ENCODE results near the gene MACO1.

MACO1 gene

DNA sequence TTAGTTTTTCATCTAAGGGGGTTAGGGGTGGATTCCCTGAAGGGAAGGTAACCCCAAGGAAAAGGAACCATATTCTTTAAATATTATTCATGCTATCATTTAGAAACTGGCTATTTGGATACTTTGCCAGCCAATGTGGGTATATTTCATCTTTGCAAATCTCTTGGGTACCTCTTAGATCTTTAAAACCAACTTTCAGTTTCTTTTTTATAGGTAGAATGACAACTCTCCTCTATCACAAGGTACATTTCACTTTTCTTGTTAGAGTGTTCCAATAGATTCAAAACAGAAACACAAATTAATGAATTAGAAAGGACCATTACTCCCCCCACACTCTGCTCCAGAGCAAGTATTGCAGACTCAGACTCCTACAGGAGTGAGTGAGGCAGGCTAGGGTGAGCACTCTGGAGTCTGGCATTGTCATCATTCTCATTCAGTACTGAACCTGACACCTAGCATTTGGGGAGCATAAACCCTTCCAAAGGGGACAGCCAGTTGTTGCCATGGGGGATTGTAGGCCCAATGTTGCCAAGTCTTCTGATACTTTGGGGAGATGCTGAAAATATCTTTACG, 43.0 kb downstream of the MACO1 start:
- no peak overlapping the region for H3K4me3 ChIP-seq (replicated peaks; ENCODE audit: low read depth, low read length)
- TF ChIP-seq, protein P1, sequence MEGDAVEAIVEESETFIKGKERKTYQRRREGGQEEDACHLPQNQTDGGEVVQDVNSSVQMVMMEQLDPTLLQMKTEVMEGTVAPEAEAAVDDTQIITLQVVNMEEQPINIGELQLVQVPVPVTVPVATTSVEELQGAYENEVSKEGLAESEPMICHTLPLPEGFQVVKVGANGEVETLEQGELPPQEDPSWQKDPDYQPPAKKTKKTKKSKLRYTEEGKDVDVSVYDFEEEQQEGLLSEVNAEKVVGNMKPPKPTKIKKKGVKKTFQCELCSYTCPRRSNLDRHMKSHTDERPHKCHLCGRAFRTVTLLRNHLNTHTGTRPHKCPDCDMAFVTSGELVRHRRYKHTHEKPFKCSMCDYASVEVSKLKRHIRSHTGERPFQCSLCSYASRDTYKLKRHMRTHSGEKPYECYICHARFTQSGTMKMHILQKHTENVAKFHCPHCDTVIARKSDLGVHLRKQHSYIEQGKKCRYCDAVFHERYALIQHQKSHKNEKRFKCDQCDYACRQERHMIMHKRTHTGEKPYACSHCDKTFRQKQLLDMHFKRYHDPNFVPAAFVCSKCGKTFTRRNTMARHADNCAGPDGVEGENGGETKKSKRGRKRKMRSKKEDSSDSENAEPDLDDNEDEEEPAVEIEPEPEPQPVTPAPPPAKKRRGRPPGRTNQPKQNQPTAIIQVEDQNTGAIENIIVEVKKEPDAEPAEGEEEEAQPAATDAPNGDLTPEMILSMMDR (IDR thresholded peaks at IDR 0.05; ENCODE audit: low read length, missing control alignments), result no peak
- DNase-seq (ENCODE audit: low read depth), result no peak

DNA sequence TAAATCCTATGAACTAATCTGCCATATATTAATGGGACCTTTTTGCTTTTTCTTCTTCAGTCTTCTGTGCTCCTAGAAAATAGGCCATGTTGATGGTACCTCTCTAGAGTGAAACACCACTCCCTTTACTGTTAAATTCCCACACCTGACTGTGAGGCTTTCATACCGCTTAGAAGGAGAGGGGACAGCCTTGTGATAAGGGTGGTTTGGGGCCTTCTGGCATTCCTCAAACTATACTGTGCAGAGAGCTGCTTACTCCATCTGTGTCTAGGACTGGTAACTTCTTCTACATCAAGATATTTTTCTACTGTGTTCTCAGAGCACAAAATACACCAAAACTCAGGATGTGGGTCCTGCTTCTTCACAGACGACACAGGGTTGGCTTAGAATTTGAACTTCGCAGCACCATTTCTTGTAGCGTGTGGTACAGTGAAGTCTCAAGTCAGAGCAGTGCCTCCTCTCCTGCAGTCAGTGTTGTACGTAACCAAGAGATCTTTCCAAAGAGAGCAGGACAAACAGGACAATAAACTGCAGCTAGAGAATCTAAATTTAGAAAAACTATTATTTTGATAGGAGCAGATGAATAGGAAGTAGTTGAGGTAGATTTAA, 43.8 kb downstream of the MACO1 start:
- no peak for DNase-seq (ENCODE audit: low read depth)
- TF ChIP-seq, protein P1 (IDR thresholded peaks at IDR 0.05; ENCODE audit: low read length, missing control alignments), result no peak
- no peak overlapping the region for H3K4me3 ChIP-seq (replicated peaks; ENCODE audit: low read depth, low read length)

DNA sequence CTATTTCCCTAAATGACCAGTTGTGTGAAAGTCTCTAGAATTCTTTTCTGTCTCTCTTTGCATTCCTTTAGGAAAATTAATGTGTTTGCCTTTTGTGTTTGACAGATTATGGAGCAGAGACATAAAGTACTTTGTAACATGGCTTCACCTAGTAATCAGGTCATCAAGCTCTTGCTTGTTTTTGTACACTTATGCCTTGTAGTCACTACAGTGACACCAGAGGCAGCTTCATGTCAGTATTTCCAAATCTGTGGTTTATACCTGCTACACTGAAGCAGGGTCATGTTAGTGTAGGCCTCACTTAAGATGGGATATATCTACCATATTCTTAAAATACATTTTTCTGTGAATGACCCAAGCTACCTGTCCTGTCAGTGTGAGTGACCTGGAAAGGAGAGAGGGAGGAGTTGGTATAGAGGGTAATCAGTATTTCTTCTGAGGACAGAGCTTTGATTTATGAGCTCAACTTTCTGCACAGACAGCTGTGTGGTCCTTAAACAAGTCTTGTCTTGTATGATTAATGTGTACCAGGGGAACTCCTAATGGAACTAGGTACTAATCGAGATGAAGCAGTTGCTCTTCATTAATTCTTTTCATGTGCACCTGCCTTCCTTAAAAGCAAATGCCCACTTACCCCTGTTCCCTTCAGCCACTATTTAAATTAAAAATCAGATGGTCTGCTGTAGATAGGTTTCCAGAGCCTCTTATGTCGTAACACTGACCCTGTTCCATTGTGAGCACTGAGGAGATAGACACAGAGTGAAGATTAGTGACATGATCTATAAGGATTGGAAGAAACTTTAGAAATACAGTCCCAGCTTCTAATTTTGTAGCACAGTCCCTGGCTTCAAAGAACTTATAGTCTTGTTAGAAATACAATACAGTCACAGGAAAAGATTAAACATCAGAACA, 45.7 kb downstream of the MACO1 start:
- no peak for DNase-seq (ENCODE audit: low read depth)
- no peak overlapping the region for H3K4me3 ChIP-seq (replicated peaks; ENCODE audit: low read depth, low read length)
- TF ChIP-seq, protein P1 (IDR thresholded peaks at IDR 0.05; ENCODE audit: low read length, missing control alignments), result no peak

DNA sequence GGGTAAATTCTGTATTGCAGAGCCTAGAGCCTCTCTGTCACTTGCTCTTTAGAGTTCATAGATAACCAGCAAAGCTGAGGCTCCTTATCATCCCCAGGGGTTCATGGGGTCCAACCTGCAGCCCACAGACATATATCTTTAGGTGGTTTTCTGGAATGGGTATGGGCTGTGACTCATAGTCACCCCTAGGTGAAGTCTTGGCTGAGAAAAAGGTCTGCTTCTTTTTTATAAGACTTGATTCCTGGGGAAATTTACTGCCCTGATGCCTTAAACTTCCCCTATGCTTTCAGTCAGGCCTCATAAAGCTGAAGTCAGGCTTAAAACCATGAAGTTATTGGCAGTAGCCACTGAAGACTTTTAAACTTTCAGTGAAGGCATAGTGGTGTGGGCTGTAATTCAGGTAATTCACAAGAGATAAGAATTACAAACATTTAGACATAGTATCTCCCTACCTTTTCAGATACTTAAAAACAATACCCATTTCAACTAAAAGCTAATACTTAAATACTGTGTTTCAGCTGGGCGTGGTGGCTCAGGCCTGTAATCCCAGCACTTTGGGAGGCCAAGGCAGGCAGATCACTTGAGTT, 46.8 kb downstream of the MACO1 start:
- TF ChIP-seq, protein P1 (IDR thresholded peaks at IDR 0.05; ENCODE audit: low read length, missing control alignments), result no peak
- no peak overlapping the region for H3K4me3 ChIP-seq (replicated peaks; ENCODE audit: low read depth, low read length)
- no peak for DNase-seq (ENCODE audit: low read depth)

DNA sequence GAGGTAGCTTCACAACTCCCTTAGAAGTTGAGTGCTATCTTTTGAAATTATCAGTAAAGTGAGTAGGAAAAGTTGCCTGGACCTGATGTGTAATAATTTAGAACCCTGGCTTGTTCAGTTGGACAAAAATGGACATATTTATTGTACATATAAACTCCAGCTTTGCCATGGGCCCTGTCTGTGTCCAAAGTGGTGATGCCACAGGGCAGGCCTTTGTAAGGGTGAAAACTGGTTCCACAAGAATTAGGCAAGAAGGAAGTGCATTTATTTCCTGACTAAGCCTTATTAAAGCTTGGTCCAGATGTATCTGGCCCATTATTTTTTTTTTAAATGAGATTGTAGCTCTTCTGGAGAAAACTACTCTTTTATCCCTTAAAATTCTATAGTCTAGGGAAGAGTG, 47.9 kb downstream of the MACO1 start:
- H3K4me3 ChIP-seq (replicated peaks; ENCODE audit: low read depth, low read length), result no peak overlapping the region
- no peak for DNase-seq (ENCODE audit: low read depth)
- TF ChIP-seq, protein P1 (IDR thresholded peaks at IDR 0.05; ENCODE audit: low read length, missing control alignments), result no peak

DNA sequence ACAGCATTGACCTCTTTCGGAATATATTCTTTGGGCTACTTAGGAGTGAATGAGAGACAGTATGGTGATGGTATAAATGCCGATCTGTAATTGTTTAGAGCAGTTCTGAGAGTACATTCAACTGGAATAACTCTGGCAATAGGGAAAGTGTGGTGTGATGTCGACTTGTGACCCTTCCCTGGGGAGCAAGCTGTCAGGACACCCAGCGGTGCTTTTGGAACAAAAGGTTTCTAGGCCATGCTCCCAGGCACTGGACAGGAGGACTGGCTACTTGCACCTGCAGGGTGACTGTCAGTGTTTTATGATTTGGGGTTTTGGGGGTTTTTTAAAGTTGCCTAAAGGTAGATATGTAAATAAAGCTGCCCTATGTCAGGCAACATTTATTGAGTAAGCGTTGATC, 50.9 kb downstream of the MACO1 start:
- TF ChIP-seq, protein P1 (IDR thresholded peaks at IDR 0.05; ENCODE audit: low read length, missing control alignments), result no peak

More for the DNA sequence above, 50.9 kb downstream of the MACO1 start:
- DNase-seq (ENCODE audit: low read depth), result no peak
- H3K4me3 ChIP-seq (replicated peaks; ENCODE audit: low read depth, low read length), result no peak overlapping the region

All from fibroblast of pulmonary artery (primary cell).